GM12892 (cell line): Measurements from ENCODE around the gene CHST14.

Experiments used
- POLR2A ChIP-seq: IDR thresholded peaks from 2 replicates; pipeline ENCODE4 v1.6.1; 2011; ENCODE audit warnings: low read depth, low read length, control low read depth
- POLR2AphosphoS5 ChIP-seq: IDR thresholded peaks from 2 replicates; pipeline ENCODE4 v1.6.1; 2011; ENCODE audit warnings: low read depth, low read length, control low read depth
- TAF1 ChIP-seq: IDR thresholded peaks from 2 replicates; pipeline ENCODE4 v1.6.1; 2011; ENCODE audit warnings: low read depth, mild to moderate bottlenecking, control low read depth, low read length, borderline replicate concordance

DNA sequence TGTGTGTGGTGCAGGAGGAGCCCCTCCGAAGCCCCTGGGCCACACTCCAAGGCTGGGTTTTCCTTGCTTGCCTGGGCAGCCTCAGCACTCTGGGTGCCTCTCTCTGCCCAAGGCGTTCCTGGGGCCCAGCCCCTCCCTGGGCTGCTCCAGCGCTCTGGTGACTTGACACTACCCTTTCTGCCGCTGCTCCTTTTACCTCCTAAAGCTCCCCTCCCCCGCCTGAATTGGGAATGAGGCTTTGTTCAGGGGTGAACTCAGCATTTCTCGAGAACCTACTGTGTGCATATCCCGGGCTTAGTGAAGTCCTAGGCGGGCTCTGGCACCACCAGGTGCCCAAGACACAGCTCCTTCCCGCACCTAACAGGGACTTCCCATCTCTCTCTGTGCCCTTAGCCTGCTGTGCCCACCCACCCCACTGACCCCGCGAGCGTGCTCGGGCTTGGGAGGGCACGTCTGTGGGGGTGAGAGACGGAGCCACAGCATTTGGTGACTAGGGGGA is 31.3 kb upstream of the CHST14 start:
- no peak for TF ChIP-seq POLR2AphosphoS5
- no peak for TF ChIP-seq POLR2A
- no peak for TF ChIP-seq TAF1
